Stromal cell of bone marrow (primary cell): Measurements from ENCODE around the gene LRRC74B.
A peak's percentile ranks its signal among the peaks of the same experiment; 100 is the strongest.
"Not testable (repeated sequence)": the region's sequence is repeated elsewhere in the genome, so short reads cannot be mapped to it uniquely, and the experiment has no call there.

ENCODE experiments used
- DNase-seq: peaks from one replicate; pipeline ENCODE4 v3.0.0-alpha.2; 2012; ENCODE audit warnings: low read depth

The LRRC74B gene

DNA sequence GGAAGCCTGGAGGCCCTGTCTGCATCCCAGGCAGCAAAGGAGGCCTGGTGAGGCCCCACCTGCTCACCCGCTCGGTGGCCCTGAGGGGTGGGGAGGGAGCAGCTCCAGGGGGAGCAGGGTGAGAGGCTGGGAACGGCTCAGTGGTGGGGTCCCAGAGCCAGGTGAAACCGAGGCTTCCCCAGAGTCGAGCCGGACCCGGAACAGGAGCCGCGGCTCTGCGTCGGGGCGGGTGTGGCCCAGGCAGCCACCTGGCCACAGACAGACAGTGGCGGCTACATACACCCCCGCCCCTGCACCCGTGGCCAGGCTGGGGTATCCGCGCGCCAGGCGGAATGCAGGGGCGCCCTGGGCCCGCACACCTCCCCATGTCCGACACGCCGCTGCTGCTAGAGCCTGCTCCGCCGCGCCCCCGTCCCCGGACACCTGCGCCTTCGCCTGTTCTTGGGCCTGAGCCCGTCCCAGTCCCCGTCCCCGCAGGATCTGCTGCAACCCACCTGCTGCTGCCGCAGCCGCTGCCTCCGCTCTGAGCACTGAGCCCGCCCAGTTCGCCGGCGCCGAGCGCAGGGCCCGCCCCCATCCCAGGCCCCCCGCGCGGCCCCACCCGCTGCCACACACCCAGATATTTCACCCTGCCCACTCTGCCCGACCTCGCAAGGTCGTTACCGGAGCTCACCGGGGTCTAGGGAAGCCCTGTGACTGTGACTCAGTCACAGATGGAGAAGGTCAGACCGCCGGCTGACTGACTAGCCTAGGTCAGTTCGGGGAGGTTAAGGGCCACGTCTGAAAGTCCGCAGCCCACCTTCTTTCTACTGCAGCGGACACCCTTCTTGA lies 13.5 kb upstream of the LRRC74B start, which contains the start of gene SLC7A4:
Gene SLC7A4 (minus strand): TSS at position 525 of the 831 bp plus-strand sequence. CDS start 749 bp downstream, outside the sequence.
- no peak for DNase-seq

DNA sequence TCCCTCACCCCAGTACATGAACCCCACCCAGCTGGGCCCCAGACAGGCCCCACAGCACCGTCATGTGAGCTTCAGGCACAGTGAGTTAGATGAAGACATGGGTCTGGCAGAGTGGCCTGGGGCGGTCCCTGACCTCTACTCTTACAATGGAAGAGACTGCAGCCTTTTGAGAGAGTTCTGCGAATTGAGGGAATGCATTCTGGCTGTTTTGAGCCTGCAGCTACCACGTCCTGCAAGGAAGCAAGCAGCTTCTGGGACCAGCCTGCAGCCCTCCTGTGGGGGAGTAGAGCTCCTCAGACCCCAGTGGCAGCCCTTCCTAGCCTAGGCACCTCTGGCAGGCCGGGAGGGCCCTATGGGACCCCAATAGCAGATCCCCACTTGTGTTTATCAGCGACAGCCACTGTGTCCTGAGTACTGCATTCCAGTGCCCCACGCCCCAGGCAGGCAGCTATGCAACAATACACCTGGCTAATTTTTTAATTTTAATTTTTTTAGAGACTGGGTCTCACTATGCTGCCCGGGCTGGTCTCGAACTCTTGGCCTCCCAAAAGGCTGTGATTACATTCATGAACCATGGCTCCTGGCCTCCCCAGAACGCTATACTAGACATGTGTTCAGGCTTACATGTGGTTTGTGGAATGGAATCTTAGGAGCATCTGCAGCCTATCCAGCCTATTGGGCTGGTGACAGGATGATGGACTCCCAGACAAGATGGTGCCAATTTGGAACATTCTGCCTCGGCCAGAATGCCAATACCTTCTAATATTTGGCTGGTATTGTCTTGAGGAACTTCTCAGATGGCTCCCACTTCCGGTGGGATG lies 12.7 kb upstream of the LRRC74B start:
- DNase-seq: no peak

DNA sequence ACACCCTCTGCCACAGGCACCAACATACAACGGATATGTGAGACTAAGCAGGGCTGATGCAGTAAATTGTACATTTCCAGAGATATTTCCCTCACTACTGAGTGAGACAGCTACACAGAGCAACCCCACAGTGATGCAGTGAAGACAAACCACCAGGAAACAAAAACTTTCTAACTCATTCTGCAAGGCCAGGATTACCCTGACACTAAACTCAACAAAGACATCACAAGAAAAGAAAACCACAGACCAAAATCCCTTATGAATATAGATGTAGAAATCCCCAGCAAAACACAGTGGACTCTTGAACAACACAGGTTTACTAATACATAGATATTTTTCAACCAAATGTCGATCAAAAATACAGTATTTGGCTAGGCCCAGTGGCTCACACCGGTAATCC lies 11.9 kb upstream of the LRRC74B start:
- no peak for DNase-seq

- no peak for DNase-seq
Observed at GRCh38 chr22:21034989-21035388, 10.8 kb upstream of the LRRC74B start.

- no peak for DNase-seq
Observed at GRCh38 chr22:21038405-21038804, 7.3 kb upstream of the LRRC74B start.

- not testable (repeated sequence) for DNase-seq
Observed at GRCh38 chr22:21039158-21039557, 6.6 kb upstream of the LRRC74B start.

GRCh38 chr22:21041937-21042336 lies 3.8 kb upstream of the LRRC74B start:
- peak; percentile 44 for DNase-seq

DNA sequence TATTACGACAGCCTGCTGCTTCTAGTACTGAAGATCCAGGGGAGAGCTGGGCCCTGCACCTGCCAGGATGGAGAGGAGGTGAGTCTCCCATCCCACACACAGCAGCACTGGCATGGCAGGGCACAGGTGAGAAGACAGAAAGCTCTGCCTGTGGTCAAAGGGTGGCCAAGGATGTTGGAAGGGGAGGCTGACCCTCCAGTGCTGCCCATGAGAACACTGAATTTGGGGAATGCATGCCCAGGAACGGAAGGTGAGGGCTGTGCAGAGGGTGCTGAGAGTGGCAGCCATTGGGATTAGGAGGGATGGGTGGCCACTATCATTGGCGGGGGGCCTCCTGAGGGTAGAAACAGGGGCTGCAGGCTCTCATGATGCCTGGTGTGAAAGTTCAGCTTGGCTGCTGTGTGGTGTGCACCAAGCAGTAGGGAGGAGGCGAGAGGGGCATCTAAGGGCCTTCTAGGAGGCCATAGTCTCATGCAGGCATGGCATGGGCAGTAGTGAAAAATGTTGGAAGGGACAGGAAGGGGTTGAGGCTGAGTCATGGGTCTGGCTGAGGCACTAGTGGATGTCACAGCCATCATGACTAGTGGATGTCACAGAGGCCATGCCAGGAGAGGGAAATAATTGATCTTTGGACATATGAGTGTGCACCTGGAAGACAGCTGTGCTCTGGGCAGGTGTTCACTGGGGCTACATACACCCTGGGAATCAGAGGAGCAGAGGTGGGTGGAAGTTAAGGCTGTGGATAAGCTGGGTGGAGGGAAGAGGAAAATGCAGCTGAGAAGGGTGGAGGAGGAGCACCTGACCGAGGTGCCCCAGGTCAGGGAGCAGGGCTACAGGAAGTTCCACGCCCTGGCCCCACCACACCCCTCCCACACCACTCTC lies 2.5 kb upstream of the LRRC74B start:
- DNase-seq: no peak

GRCh38 chr22:21043860-21044535 lies 1.7 kb upstream of the LRRC74B start:
- no peak for DNase-seq

- peak; percentile 70 for DNase-seq
Observed at GRCh38 chr22:21044931-21045584, 688 bp upstream of the LRRC74B start.

DNA sequence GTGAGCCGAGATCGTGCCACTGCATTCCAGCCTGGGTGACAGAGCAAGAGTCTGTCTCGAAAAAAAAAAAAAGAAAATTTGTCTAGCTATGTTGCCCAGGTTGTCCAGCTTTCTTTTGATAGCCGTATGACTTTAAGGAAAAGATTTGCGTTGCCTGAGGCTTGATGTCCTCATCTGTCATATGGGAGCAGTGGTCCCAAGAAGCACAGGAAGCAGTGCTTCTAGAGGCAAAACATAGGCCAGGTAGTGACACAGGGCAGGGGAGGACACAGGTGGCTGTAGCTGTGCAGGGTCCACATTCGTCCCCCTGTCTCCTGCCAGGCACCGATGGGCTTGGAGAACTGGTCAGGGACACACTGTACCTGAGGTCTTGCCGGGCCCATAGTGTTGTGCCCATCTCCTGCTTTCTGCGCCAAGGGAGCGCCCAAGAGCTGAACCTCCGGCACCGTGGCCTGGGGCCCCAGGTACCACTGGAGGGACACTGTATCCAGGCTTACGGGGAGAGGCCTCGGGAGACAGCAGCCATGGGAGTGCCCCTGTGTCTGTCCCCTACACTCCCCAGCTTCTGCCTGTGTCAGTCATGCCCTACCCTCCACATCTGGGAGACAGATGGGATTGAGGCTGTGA lies 1.4 kb downstream of the LRRC74B start:
- DNase-seq: no peak

DNA sequence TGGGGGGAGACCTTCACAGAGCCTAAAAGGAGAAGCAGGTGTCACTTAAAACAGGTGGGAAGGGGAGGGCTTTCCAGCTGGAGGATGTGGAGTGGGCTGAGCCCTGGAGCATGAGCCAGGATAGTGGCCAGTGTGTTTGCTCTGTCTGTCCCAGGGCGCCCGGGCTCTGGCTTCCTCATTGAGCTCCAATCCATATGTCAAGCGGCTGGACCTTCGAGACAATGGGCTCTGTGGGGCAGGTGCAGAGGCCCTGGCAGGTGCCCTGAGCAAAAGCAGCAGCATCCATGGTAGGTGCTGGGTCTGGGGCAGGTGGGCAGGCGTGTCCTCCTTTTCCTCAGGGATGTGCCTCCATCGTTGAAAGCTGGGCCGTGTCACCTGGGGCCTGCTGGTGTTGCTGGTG lies 2.0 kb downstream of the LRRC74B start:
- no peak for DNase-seq

DNA sequence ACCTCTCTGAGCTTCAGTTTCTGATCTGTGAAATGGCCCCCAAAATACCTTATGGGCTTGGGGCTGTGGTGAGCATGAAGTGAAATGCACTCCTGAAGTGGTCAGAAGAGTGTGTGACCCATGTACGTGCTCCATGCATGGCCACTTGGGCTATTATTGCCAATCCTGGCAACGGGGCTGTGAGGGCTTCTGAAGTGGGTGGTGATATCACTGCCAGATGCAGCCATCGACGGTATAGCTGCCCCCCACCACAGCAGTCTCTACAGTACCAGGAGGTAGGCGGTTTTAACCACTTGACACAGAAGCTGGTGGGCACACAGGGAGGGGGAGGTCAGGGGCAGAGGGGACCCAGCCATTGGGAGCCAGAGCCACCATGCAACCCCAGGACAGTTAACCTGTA lies 2.7 kb downstream of the LRRC74B start:
- DNase-seq: not testable (repeated sequence)

- not testable (repeated sequence) for DNase-seq
Observed at GRCh38 chr22:21048965-21049364, 3.2 kb downstream of the LRRC74B start.

- no peak for DNase-seq
Observed at GRCh38 chr22:21051145-21051830, 5.5 kb downstream of the LRRC74B start.

- DNase-seq: no peak
Observed at GRCh38 chr22:21051831-21052400, 6.2 kb downstream of the LRRC74B start.

DNA sequence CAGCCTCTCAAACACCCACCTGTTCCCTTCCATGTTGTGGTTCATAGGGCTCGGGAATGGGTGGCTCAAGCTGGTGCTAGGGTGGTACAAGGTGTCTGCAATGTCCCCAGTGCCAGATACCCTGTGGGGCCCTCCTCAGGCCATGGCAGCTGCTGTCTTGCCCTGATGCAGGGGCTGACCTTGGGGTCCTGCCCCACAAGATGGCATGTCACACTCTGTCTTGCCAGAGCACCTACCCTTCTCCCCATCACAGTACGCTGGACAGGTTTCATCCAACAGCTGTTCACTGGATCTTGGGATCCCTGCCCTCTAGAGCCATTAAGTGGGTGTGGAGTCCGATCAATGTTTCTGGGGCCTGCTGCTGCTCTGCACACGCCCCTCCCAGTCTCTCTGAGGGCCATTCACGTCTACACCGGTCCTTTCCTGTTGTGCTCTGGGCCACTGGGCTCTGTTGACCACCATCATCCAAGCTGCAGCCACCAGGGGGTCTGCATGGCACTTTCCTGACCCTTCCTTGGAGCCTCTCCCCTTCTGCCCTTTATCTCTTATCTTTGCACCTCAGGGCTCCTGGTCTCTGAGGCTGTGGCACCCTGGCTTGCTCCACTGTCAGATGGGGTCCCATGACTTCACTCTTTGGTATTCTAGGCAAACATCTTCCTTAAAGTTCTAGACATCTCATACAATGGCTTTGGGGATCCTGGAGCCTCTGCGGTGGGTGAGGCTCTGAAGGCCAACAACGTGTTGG lies 7.1 kb downstream of the LRRC74B start:
- DNase-seq: no peak

- no peak for DNase-seq
Observed at GRCh38 chr22:21054046-21054713, 8.4 kb downstream of the LRRC74B start.
